Mesodermal cell (in vitro differentiated cells): ENCODE results near the gene SETD1B.
A peak's percentile ranks its signal among the peaks of the same experiment; 100 is the strongest.

Source experiments
- H3K27ac ChIP-seq: 2 replicates; pipeline ENCODE4 v1.7.0; 2013; ENCODE audit warnings: mild to moderate bottlenecking, low read depth, low read length, moderate library complexity; ENCODE audit not compliant: severe bottlenecking
- H3K36me3 ChIP-seq: 2 replicates; pipeline ENCODE4 v1.7.1; 2013; ENCODE audit warnings: mild to moderate bottlenecking, low read length, moderate library complexity; ENCODE audit not compliant: control insufficient read depth, insufficient read depth
- H3K4me1 ChIP-seq: one replicate; pipeline ENCODE4 v1.7.1; 2013; ENCODE audit warnings: mild to moderate bottlenecking, low read length; ENCODE audit not compliant: insufficient read depth, control insufficient read depth, poor library complexity, severe bottlenecking
- H3K4me3 ChIP-seq: 2 replicates; pipeline ENCODE4 v1.7.0; 2013; ENCODE audit warnings: low read length, control low read depth, mild to moderate bottlenecking; ENCODE audit not compliant: insufficient read depth, poor library complexity, severe bottlenecking; ENCODE audit errors: extremely low read depth
- H3K9me3 ChIP-seq: 2 replicates; pipeline ENCODE4 v1.7.1; 2013; ENCODE audit warnings: mild to moderate bottlenecking, low read length, moderate library complexity; ENCODE audit not compliant: control insufficient read depth
- WGBS, 2 experiments: methylation state at CpG; one replicate each; pipeline ENCODE4 v1.1.5; 2013; ENCODE audit warnings: missing lambda C conversion rate in 2 of 2; ENCODE audit not compliant: insufficient coverage in 2 of 2; 5-methylcytosine and 5-hydroxymethylcytosine counted together

Gene SETD1B

GRCh38 chr12:121810833-121811433, 7.1 kb downstream of the SETD1B start:
- H3K27ac ChIP-seq, result no peak overlapping the region
- peaks cover 73% of the 10 kb centered on the region for H3K36me3 ChIP-seq
- 77 to 83% methylated on average over 5 to 6 of the region's 6 CpGs for WGBS, 2 experiments
- peak overlapping the region; percentile 54 for H3K4me3 ChIP-seq
- peaks cover 15% of the 10 kb centered on the region for H3K4me1 ChIP-seq
- H3K9me3 ChIP-seq, result no peaks in the 10 kb centered on the region

DNA sequence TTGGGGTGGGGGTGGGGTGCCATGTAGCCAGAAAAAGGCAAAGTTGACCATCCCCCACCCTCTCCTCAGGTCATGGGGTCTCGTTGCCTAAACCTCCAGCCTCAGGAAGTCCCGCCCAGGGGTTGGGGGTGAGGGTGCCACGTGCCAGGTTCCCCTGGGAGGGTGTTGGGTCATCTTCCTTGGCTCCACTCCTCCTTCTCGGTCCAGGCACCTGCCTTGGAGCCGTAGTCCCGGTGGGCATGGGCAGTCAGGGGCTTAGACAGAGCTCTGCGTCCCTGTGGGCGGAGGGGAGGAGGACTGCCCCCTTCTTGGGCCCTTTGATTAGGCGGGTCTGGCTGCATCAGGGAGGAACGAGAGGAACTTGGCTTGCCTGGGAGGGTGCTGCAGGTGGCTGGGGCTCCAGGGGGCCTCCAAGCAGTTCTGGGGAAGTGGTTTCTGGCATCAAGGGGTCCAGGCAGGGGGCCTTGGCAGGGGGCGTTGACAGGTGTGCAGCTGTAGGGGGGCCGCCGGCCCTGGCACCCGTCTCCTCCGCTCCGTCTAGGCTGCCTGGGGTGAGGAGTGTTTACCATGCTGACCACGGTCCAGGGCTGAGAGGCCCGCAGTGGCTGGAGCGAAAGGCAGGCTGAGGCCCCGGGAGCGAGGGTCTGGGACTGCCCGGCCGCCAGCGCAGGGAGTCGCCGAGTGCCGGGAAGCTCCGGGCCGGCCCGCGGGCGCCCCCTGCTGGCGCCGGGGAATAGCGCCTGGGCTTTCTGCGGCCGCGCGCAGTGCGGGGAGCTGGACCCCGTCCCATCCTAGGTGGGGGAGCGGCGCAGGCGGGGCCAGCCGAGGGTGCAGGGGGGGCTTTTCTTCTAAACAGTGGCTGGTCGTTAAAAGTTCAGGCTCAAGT, 7.9 kb downstream of the SETD1B start:
- H3K36me3 ChIP-seq, result peaks cover 74% of the 10 kb centered on the region

DNA sequence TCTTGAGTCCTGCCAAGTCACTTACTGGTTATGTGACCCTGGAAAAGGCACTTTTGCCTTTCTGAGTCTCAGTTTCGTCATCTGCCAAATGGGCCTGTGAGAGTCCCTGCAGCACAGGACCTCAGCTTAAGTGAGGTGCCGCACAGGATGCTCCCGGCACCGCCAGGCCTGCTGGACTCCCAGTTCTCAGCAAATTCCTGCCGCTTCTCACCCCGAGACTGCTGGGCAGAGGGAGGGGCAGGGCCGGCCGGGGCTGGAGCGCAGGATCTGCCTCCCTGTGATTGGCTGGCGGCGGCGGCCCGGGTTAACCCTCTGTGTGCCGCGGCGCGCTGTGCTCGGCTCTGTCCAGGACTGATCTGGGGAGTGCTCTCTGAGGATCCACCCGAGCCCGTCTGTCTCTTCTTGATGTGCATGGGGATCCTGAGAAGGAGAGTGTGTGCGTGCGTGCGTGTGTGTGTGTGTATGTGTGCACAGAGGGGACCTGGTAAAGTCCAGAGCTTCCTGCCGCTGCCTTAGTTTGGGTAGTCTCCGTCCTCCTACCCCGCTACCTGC, 8.6 kb downstream of the SETD1B start:
- Histone ChIP-seq H3K4me1 (peaks cover 9% of the 10 kb centered on the region), H3K27ac (peak overlapping the region; percentile 57), H3K36me3 (peaks cover 77% of the 10 kb centered on the region), H3K4me3 (peak overlapping the region; percentile 54), H3K9me3 (no peaks in the 10 kb centered on the region)
- 12% methylated on average over 20 to 24 of the region's 26 CpGs for WGBS, 2 experiments

More for the DNA sequence above, 7.9 kb downstream of the SETD1B start:
- H3K4me1 ChIP-seq, result peaks cover 12% of the 10 kb centered on the region
- 4 to 5% methylated on average over 36 to 39 of the region's 46 CpGs for WGBS, 2 experiments
- peak overlapping the region; percentile 77 for H3K27ac ChIP-seq
- H3K9me3 ChIP-seq, result no peaks in the 10 kb centered on the region
- H3K4me3 ChIP-seq, result peak overlapping the region; percentile 54

GRCh38 chr12:121812921-121813896, 9.4 kb downstream of the SETD1B start:
- Histone ChIP-seq H3K4me3 (peak overlapping the region; percentile 54), H3K27ac (no peak overlapping the region), H3K9me3 (no peaks in the 10 kb centered on the region), H3K36me3 (peaks cover 78% of the 10 kb centered on the region), H3K4me1 (peaks cover 9% of the 10 kb centered on the region)
- 80% methylated on average over 19 to 22 of the region's 25 CpGs for WGBS, 2 experiments

GRCh38 chr12:121813951-121814350, 10.1 kb downstream of the SETD1B start:
- Histone ChIP-seq H3K9me3 (no peaks in the 10 kb centered on the region), H3K36me3 (peaks cover 72% of the 10 kb centered on the region), H3K4me1 (peaks cover 9% of the 10 kb centered on the region), H3K27ac (no peak overlapping the region), H3K4me3 (no peak overlapping the region)
- 96 to 98% methylated on average over 5 to 7 of the region's 14 CpGs for WGBS, 2 experiments

DNA sequence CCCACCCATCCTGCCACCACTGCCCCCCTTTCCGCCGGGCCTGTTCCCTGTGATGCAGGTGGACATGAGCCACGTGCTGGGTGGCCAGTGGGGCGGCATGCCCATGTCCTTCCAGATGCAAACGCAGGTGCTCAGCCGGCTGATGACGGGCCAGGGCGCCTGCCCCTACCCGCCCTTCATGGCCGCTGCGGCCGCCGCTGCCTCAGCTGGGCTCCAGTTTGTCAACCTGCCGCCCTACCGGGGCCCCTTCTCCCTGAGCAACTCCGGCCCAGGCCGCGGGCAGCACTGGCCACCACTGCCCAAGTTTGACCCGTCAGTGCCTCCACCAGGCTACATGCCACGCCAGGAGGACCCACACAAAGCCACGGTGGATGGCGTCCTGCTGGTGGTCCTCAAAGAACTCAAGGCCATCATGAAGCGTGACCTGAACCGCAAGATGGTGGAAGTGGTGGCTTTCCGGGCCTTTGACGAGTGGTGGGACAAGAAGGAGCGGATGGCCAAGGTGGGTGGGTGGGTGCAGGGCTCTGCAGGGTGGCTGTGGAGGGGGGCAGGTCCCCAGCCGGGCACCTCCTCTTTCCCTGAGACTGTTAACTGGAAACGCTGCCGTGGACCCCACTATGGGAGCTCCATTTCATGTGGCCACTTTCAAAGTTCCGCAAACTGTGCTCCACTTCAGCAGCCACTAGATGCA, 10.8 kb downstream of the SETD1B start:
- Histone ChIP-seq H3K27ac (no peak overlapping the region), H3K9me3 (no peaks in the 10 kb centered on the region), H3K36me3 (peaks cover 72% of the 10 kb centered on the region), H3K4me3 (no peak overlapping the region), H3K4me1 (peaks cover 9% of the 10 kb centered on the region)
- WGBS, 2 experiments, result 94 to 95% methylated on average over 29 to 31 of the region's 31 CpGs

DNA sequence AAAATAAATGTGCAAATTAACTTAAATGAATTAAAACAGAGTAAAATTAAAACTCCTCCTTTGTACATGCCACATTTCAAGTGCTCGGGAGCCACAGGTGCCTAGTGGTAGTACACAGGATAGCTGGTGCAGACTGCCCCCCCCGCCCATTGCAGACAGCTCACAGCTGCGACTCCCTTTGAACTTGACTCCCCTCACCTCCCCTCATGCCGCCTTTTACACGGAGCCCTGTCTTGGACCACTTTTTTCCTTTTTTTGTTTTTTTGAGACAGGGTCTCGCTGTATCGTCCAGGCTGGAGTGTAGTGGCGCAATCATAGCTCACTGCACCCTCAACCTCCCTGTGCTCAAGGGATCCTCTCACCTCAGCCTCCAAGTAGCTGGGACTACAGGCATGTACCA, 11.5 kb downstream of the SETD1B start:
- 89 to 95% methylated on average over 7 to 8 of the region's 8 CpGs for WGBS, 2 experiments

DNA sequence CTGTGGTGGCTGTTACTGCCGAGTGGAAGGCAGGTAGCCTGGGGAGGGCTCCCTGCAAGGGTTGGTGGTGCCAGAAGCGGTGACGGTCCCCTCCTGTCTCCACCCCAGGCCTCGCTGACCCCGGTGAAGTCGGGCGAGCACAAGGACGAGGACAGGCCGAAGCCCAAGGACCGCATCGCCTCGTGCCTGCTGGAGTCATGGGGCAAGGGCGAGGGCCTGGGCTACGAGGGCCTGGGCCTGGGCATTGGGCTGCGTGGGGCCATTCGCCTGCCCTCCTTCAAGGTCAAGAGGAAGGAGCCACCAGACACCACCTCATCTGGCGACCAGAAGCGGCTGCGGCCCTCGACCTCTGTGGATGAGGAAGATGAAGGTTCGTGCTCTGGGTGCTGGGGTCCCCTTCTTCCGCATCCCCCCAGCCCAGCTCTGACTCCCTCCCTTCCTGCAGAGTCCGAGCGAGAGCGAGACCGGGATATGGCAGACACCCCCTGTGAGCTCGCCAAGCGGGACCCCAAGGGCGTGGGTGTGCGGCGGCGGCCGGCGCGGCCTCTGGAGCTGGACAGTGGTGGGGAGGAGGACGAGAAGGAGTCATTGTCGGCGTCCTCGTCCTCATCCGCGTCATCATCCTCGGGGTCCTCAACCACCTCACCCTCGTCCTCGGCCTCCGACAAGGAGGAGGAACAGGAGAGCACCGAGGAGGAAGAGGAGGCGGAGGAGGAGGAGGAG, 13.3 kb downstream of the SETD1B start:
- H3K4me1 ChIP-seq, result peaks cover 6% of the 10 kb centered on the region
- H3K4me3 ChIP-seq, result no peak overlapping the region
- no peak overlapping the region for H3K27ac ChIP-seq
- H3K9me3 ChIP-seq, result no peaks in the 10 kb centered on the region
- H3K36me3 ChIP-seq, result peaks cover 84% of the 10 kb centered on the region
- WGBS, 2 experiments, result 96% methylated on average over 29 to 33 of the region's 47 CpGs

More for the DNA sequence above, 11.5 kb downstream of the SETD1B start:
- H3K4me3 ChIP-seq, result no peak overlapping the region
- no peaks in the 10 kb centered on the region for H3K9me3 ChIP-seq
- H3K36me3 ChIP-seq, result peaks cover 72% of the 10 kb centered on the region
- no peak overlapping the region for H3K27ac ChIP-seq
- peaks cover 9% of the 10 kb centered on the region for H3K4me1 ChIP-seq

DNA sequence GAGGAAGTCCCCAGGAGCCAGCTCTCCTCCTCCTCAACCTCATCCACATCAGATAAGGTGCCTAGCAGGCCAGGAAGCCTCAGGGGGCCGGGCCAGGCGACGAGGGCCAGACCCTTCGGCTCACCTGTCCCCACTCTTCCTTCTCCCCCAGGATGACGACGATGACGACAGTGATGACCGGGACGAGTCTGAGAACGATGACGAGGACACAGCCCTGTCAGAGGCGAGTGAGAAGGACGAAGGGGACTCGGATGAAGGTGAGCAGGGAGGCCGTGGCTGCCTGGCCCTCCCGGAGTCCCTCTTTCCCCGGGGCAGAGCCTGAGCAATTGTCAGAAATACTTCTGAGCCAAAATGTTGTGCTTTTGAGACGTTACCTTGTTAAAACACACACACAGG, 13.8 kb downstream of the SETD1B start:
- Histone ChIP-seq H3K27ac (no peak overlapping the region), H3K4me1 (peaks cover 4% of the 10 kb centered on the region), H3K36me3 (peaks cover 89% of the 10 kb centered on the region), H3K4me3 (no peak overlapping the region), H3K9me3 (no peaks in the 10 kb centered on the region)
- 93 to 98% methylated on average over 14 to 16 of the region's 18 CpGs for WGBS, 2 experiments
